ENCODE data around the gene DNAJC22. TPM values are rescaled to one million over a fixed set of nuclear protein-coding genes. Genes with fewer than 3 reads are reported as not detected.

The DNAJC22 gene
- total and polyA plus RNA-seq, 2 of the 13 experiments (the other 11 are each of a cell fraction or from before 2014, with no cell fraction given), result 25.2 to 31.7 TPM

- no peak for TF ChIP-seq SOX13 (IDR thresholded peaks at IDR 0.05)
- no peak for TF ChIP-seq SOX13 (CRISPR knock-in tag; conservative IDR thresholded peaks at IDR 0.05 in 1 of 2, IDR thresholded peaks at IDR 0.05 in 1 of 2)
- TF ChIP-seq ZUFSP (CRISPR knock-in tag; IDR thresholded peaks at IDR 0.05; ENCODE audit: borderline replicate concordance), result no peak
- peak; percentile 60; the same call in 1 of the 2 replicates for TF ChIP-seq DMAP1 (CRISPR knock-in tag; IDR thresholded peaks at IDR 0.05)
- TF ChIP-seq ZFP36L2 (CRISPR knock-in tag; IDR thresholded peaks at IDR 0.05), result no peak
- no peak for TF ChIP-seq ZNF577 (CRISPR knock-in tag; IDR thresholded peaks at IDR 0.05; ENCODE audit: borderline replicate concordance, low read depth)
- no peak for TF ChIP-seq PRDM4 (CRISPR knock-in tag; IDR thresholded peaks at IDR 0.05; ENCODE audit: borderline replicate concordance)
- TF ChIP-seq ZNF816 (CRISPR knock-in tag; IDR thresholded peaks at IDR 0.05; ENCODE audit: borderline replicate concordance), result 0 out of 2 replicates have a peak, but pooled peaks have one; percentile 45
- no peak for TF ChIP-seq MTA1 (CRISPR knock-in tag; IDR thresholded peaks at IDR 0.05; ENCODE audit: borderline replicate concordance)
- peak; percentile 63 for TF ChIP-seq DRAP1 (CRISPR knock-in tag; IDR thresholded peaks at IDR 0.05)
- no peak for TF ChIP-seq NFKBIZ (CRISPR knock-in tag; IDR thresholded peaks at IDR 0.05)
- TF ChIP-seq ERF (CRISPR knock-in tag; IDR thresholded peaks at IDR 0.05), result peak; percentile 36; the same call in 1 of the 2 replicates
- 0 out of 2 replicates have a peak, but pooled peaks have one; percentile 37 for TF ChIP-seq ZNF543 (CRISPR knock-in tag; IDR thresholded peaks at IDR 0.05)
- TF ChIP-seq YEATS2 (CRISPR knock-in tag; IDR thresholded peaks at IDR 0.05; ENCODE audit: borderline replicate concordance), result peak; percentile 74; the same call in 1 of the 2 replicates
- no peak for TF ChIP-seq ZFYVE20 (CRISPR knock-in tag; IDR thresholded peaks at IDR 0.05; ENCODE audit: borderline replicate concordance, low read depth)
- no peak for TF ChIP-seq DDIT3 (CRISPR knock-in tag; IDR thresholded peaks at IDR 0.05)
- TF ChIP-seq MXD4 (CRISPR knock-in tag; IDR thresholded peaks at IDR 0.05), result peak; percentile 57; the same call in 1 of the 2 replicates
- peak; percentile 62 for TF ChIP-seq SALL1 (CRISPR knock-in tag; IDR thresholded peaks at IDR 0.05)
- TF ChIP-seq THAP11 (CRISPR knock-in tag; IDR thresholded peaks at IDR 0.05), result peak; percentile 64
- TF ChIP-seq BRD4 (CRISPR knock-in tag; IDR thresholded peaks at IDR 0.05), result peak; percentile 60; the same call in 1 of the 2 replicates
- TF ChIP-seq ZBTB10 (CRISPR knock-in tag; IDR thresholded peaks at IDR 0.05; ENCODE audit: borderline replicate concordance), result 0 out of 2 replicates have a peak, but pooled peaks have one; percentile 6
Measured at GRCh38 chr12:49322708-49323523, 23.8 kb upstream of the DNAJC22 start, which contains the start of gene TROAP (continued).
